T-helper 2 cell (primary cell): ENCODE measurements around the gene CCDC138.

Experiments
- DNase-seq, 5 experiments: peaks; one replicate each; pipeline versions ENCODE4 v3.0.0 to v3.0.0-alpha.2; 2012 to 2022

CCDC138 gene

DNA sequence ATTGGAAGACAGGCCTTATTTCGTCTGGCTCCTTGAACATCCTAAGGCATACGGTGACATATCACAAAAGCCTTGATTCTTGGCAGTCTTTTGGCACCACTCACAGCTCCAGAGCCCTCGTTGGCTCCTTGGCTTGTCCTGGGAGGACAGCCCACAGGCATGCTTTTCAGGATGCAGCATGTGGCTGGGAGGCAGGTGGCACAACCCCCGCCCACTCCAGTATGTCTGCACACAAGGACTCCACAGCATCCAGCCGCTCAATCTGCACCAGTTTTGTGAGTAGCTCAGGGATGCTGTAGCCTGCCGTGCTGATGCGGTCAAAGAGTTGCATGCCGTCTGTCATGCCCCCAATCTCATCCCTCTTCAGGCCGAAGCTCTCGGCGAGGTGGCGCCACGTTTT, 110.2 kb downstream of the CCDC138 start:
- no peak for DNase-seq

DNA sequence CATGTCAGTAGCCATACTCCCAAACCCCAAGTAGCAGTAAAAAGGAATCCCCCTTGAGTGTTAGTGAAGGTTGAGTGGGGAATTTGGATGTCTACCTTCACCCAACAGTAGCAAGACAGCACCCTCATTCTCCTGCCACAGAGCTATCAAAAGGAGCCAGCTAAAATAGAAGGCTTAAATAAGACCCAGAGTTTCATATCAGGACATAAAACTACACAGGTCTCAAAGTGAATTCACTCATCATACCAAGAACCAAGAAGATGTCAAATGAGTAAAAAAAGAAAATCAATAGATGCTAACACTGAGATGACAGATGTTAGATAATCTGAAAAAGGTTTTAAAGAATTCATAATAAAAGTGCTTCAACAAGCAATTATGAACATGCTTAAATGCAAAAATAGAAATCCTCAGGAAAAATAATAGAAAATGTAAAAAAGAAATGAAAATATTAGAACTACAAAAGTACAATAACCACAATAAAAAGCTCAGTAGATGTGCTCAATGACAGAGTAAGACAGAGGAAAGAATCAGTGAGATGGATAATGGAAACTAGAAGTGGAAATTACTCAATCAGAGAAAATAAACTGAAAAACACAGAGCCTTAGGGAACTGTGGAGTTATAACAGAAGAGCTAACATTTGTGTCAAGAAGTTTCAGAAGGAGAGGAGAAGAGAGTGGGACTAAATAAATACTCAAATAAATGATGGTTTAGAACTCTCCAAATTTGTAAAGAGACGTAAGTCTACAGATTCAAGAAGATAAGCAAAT, 111.9 kb downstream of the CCDC138 start:
- no peak for DNase-seq

DNA sequence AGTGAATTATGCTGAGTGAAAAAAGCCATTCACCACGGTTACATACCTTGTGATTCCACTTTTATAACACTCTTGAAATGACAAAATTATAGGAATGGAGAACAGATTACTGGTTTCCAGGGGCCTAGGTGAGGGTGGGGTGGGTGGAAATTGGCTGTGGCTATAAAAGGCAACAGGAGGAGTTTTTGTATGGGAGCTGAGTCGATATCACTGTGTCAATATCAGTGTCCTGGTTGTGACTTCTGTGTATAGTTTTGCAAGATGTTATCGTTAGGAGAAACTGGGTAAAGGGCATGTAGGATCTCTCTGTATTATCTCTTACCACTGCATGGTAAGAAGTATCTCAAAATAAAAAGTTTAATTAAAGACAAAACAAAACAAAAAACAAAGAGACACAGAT, 118.1 kb downstream of the CCDC138 start:
- DNase-seq = no peak

DNA sequence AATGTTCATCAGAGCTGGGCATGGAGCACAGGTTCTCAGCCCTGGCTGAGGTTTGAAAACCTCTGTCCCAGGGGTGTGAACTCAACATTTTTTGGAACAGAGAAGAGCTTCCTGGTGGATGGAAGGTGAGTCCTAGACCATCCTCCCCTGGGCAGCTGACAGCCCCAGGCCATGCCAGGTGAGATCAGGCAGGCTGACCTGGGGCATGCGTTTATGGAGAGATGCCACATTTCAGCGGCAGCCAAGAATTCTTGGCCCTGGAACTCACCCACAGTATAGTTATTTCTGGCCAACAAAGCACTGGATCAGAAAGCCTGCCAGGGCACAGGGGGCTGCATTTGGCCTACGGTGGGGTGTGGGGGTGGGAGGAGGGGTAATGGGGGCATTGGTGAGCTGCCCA, 118.6 kb downstream of the CCDC138 start:
- no peak for DNase-seq

DNA sequence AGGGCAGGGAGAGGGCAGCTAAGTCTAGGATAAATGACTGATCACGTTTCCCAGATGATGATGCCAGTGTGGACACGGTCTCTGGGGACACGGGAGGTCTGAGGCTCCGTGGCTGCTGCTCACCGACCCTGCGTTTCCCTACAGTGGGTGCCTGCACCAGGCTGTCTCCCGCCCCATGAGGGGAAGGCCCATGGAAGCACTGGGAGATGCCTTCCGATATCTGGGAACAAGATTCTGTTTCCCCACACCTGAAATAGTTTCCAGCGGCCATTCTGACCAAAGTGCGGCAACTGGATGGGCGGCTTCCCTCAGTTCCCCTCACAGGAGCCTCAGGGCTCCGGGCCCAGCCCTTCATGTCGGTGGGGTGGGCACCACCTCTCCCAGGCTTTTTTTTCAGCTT, 119.3 kb downstream of the CCDC138 start:
- DNase-seq = no peak

DNA sequence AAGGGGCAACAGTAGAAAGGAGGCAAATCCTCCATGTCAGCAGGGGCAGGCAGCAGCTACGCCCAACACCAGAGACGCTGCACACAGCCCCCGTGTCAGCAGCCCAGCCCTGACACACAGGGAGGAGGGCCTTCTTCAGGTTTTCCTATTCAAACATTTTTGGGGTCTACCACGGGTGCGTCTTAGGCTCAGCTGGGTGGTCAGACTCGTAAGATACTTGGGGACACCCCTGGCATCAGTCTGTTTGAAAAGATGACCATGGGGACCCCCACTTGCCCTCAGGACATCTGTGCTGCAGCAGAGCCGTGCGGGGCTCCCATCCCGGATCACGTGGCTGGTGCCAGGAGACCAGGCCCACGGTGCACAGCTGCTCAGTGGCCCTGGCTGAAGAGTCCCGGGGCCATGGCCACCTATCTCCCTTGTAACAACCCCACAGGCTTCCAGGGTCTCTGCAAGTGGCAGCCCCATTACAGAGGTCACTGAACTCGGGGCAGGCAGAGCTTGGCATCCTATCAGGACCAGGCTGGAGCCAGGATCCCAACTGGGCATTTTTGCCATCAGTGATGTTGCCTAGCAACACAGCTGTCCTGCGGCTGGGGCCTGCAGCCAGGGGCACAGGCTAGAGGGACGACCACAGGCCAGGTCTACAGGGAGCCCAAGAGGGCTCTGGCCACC, 120.0 kb downstream of the CCDC138 start:
- no peak for DNase-seq

DNA sequence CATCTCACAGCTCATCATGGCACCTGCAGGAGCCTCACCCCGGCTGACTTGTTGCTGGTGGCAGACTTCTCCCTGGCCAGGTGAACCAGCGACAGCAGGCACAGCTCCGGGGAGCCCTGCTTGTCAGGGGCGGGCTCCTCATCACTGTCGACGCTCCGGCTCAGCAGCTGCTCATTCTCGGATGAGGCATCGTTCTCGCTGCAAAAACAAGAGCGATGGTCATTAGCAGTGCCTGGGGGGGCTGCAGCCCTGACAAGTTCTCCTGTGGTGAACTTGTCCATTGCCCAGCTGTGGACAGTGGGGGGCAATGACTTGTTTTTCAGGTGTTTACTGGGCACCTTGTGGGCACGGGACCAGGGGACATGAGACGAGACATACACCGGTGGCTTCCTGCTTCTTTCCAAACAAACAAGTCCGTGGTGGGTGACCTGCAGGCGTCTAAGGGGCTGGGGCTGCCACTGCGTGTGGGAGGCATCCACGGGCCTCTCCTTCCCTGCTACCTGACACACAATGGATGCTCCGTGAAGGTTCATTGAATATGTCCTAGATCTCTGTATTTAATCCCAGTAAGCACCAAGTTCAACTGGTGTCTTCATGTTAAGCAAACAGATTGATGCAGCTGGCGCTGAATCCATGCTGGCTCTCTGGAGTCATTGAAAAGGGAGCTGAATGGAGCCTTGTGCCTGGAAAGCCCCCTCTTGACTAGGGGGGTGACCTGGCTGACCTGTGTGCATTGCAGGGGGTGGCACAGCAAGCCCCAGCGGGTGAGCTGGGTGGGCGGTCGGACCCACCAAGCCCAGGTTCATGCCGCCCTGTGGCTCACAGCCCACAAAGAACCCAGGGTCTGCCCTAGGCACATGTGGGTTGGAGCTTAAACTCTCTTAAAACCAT, 121.5 kb downstream of the CCDC138 start:
- no peak for DNase-seq

DNA sequence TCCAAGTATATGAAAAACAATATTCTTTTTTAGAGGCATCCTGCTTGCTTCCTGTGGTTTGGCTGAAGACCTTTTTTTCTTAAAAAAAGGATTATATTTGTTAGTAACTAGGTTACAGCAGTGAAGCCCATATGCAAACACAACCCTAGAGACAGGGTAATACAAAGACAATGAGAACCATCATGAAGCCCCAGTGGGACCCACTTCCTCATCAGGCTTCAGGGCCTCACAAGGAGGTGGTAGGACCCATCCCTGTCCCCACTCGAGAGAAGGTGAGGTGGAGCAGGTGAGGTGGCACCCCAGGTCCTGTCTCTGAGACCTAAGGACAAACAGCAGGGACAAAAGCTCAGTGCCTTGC, 122.1 kb downstream of the CCDC138 start:
- DNase-seq = no peak

DNA sequence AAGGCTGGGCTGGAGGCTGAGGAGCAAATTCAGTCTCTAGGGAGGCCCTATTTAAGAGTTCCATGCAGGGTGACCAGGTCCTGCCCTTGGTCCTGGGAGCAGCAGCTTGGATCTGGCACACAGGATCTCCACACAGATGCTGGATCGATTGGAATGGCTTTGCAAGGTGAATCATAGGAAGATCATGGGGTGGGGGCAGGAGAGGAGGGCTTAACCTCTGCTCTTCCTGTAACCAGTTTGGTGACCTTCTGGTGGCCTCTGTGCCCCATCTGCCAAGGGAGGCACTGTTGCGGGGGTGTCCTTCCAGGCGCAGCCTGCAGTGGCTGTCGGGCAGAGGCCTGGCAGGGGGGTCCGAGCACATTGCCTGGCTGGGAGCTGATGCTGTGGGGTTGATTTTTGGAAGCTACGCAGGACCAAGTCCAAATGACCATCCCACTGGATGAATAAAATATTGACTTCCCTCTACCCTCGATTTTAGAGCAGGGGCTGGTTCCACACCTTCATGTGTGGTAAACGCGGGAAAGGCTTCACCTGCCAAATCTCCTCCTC, 122.8 kb downstream of the CCDC138 start:
- no peak for DNase-seq

DNA sequence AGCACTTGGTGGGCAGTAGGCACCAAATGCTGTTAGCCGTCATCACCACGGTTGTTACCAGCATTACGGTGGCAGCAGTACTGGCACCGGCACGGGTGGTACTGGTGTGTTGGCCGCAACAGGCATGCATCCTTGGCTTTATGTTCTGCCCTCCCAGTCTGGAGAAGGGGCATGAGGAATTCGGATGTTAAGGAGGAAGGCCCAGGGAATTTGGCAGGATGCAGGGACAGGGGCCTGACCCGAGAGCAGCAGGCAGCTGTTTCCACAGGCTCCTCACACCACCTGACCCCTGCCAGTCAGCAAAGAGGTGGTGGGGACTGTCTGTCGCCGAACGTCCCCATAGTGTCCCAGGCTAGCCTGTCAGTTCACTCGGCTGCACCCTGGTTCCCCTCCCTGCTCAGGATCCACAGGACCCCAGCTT, 123.5 kb downstream of the CCDC138 start:
- no peak for DNase-seq

DNA sequence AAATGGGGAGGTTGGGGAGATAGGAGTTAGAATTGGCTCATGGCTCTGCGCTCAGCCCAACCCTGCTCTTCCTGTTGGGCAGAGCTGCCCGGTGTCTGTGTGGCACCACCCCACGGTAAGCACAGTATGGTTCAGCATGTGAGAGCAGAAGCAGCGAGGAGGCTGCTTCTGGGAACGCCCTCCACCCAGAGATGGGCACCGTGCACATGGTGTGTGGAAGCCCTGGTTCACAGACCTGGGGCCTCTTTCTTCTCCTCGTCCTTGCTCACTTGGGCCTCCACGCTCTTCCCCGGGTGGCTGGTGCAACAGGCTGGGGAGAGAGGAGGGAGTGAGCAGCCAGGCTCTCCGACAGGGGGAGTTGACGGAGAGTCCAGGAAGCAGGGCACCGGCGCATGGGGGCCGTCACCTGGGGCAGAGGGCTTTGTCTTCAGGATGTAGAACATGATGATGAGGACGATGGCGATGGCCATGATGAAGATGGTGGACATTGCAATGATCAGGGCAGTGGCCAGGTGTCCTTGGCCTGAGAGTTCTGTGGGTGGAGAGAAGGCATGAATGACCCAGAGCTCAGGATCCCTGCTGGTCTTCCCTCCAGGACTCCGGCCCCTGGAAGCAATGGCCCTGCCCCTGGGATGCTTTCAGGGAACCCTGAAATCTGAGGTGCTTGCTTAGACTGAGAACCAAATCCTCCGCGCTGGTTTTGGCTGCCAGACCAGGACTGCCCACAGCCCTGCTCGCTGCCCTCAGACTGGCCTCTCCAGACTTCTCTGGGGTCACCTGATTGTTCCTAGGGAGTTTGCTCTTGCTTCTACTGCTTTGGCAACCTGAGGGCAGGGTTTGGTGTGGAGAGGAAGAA, 124.2 kb downstream of the CCDC138 start:
- DNase-seq = no peak

DNA sequence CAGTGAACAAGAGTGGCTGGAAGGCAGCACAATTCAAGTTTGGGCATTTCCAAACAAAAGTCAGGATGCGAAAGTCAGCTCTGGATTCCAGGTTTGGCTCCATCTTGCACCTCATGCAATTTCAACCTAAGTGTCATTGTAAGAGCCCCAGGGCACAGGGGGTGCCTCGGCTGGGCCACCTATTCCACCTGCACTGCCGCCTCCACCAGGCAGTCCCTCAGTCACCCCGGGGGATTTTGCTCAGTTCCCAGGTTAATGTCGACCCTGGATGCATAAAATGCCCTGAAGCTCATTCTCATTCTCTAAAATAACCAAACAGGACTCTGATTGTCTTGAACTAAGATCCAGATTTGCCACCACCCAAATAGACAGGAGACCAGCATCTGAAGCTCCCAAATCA, 124.8 kb downstream of the CCDC138 start:
- DNase-seq = no peak

DNA sequence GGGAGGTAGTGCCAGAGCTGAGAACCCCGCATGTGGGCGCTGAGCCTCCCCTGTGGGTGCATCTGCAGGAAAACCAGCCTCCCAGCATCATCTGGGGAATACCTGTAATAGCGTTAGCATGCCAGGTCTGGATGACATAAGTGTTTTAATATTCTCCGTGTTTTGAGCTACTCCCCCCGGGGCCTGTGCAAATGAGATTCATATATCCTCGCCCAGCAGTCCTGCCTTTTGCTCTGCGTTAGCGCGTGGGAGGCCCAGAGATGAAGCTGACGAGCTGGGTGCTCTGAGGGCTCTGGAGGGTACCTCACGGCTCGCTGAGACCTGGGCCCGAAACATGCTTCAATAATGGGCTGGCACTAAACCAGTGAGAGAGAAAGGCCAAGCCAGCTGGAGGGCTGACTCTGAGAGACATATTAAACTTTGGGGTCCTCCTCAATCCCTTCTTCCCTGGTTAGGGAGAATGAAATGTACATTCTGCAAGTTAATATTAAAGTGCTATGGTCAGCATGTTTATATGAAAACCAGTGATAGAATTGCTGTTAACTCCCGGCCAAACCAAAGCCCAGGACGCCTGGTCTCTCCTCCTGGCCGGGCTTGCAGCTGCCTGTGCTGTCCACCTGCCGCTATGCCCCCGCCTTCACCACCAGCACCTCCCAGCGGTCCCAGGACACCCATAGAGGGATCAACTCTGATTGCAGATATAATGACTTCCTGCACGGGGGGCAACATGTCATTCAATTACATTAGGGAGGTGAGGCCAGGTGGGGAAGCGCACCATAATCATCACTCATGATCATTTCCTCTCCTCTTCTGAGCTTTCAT, 125.4 kb downstream of the CCDC138 start:
- DNase-seq = no peak

DNA sequence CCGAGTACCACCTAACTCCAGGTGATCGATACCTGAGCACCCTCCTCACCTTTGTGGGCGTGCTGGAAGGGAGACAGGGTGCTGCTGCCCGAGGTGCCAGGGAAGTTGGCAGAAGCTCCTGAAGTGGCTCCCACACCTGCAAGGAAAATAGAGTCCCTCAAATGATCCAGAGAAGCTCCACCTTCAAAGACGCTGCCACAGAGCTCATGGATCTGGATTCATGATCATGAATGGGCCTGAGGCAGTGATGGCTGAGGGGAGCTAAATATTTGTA, 126.0 kb downstream of the CCDC138 start:
- no peak for DNase-seq

DNA sequence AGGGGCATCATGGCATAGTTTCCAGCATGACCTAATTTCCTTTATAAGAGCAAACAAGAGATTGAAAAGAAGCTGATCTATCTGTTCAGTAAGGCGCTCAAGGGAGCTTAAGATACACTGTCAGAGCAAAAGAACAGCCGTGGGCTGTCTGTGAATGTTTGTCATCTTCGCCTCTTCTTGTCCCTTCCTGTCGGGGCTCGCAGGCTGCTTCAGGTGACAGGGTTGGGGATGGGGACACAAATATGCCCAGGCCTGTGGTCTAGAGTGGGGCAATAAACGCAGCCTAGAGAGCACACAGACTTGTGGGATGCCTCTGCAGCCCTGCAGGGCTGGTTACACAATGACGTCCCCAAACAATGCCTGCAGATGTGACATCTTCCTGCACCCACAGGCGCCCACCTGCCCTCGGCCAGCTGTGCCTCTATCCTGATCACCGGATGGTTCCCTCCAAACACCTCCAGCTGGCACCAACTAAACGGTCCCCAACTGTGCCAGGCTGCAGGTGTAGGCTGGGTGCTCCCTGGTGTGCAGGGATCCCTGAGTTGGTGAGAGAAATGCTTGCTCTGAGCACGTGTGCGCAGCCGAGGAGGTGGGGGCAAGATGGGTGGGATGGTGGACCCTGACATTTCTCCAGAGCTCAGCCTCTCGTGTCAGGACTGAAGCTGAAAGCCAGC, 129.7 kb downstream of the CCDC138 start:
- DNase-seq = no peak

DNA sequence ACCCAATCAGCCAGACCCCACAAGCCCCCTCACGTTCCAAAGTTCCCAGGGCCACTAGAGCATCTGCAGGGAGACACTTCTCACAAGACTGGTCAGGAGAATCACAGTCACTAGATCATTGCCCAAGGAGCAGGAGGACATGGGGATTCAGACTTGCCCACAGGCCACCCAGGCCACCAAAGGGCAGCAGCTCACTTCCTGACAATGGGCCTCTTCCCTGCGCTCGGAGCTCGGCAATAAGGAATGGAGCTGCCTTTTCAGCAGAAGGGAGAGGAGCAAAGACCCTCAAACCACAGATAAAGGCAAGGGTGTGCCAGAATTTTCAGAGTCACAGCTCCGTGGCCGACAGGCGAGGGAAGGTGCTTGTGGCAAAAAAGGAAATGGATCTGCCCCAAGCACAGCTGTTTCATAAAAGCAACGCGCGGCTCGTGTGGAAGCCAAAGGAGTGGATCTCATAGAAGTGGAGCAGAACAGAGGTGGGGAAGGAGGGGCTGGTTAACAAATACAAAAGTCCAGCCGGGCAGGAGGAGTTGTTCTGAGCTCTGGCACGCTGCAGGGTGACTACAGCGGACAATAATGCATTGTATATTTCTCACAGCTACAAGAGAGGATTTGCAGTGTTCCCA, 130.3 kb downstream of the CCDC138 start:
- DNase-seq = no peak

DNA sequence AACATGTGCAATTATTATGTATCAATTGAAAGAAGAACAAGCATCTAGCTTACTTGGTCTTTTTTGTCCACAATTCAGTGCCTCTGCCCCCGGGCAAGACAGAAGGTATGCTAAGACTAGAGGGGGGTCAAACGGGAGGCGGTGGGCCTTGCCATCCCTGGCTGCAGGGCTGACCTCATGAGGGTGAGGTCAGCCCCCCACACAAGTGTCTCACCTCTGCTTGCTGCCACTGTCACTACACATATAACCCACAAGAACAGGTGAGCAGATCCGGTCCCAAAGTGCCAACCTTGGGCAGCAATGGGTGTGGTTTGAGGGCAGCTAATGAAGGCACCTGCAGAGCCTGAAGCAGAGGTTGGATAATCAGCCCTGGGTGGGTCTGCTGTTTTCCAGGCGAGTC, 131.0 kb downstream of the CCDC138 start:
- DNase-seq = no peak

DNA sequence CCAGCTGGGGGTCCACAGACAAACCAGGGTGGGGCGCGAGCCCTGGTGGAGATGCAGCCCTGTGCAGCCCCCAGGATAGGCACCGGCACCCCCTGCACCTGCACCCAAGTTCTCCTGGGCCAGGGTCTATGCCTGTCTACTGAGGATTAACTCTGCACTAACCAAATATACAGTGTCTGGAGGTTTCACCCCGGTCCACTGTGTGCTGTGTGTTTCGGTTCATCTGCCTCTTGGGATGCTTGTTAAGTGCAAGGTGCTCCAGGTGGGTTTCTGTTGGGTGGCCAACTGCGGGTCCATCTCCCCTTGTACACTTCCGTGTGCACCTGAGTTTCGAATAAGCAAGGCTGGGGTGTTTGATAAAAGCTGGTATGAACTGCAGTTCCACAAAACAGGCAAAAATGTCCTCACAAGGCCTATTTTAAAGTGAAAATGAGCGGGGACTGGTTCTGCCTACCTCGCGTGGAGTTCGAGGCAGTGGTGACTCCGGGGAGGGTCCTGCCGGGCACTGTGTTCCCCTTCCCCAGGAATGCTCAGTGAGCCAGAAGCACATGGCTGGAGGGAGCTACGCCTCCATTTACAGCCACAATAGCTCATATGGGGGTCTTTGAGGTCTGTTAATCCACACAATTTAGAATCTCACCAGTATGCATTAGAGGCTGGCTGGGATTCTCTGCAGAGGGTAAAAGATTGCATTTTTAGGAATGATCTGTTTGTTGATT, 131.7 kb downstream of the CCDC138 start:
- DNase-seq = no peak

DNA sequence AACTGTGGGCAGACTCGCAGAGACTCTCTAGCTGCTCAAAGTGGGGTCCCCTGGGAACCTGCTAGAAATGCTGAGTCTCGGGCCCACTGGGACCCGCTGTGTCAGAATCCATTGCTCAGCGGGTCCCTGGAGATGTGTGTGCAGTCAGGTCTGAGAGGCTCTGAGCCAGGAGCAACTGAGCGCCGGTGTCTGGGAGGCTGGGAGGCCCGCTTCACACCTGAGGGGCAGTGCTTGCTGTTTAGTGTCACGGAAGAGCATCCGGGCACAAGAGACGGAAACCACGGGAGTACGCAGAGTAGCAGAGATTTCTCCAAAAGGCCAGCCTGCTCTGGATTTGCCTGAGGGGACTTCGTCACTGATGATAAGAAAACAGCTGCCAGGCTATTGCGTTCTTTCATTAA, 132.4 kb downstream of the CCDC138 start:
- no peak for DNase-seq
